Stimulated activated CD4-positive, alpha-beta T cell treated with anti-CD3 and anti-CD28 coated beads, Interleukin-4, amount 100 ng/mL, for 4 hours (primary cell): ENCODE measurements around the gene PSENEN.

Experiments
- DNase-seq, 2 experiments: peaks; one replicate each; pipeline ENCODE4 v3.0.0-alpha.2; 2020

The PSENEN gene

DNA sequence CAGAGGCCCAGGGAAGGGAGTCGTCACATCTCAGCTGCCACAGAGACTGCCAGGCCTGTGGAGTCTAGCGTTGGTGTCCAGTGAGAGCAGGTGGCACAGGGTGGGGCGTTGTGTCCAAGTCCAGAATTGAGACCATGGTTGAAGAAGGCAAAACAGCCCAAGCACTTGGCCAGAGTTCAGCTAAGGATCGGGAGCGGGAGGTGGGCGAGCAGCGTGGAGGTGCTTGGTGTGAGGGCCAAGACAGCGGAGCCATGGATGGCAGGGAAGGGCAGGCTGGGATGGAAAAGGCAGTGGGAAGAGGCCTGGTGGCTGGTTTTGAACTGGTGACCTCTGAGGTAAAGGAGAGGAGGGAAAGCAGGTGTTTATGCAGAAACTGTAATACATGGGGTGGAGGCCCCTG is 11.2 kb upstream of the PSENEN start:
- DNase-seq, result no peak

DNA sequence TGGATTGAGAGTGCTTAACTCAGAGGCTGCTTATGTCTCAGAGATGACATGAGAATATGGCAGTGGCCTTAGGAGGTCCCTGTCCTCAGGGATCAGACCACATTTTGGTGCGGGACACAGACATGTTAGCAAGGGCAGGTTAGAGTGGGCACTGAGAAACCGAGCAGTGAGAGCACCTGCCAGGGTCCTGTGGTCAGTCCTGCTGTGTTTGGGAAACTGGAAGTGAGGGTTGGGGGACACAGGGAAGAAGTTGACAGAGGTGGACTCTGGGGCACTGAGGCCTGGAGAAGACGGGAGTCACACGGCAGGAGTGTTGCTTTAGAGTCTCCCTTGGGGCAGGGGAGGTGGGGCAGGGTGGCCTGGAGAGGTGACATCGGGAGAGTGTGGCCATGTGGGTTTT is 10.6 kb upstream of the PSENEN start:
- DNase-seq, result no peak

GRCh38 chr19:35736913-35737886 is 8.3 kb upstream of the PSENEN start:
- DNase-seq, result no peak

DNA sequence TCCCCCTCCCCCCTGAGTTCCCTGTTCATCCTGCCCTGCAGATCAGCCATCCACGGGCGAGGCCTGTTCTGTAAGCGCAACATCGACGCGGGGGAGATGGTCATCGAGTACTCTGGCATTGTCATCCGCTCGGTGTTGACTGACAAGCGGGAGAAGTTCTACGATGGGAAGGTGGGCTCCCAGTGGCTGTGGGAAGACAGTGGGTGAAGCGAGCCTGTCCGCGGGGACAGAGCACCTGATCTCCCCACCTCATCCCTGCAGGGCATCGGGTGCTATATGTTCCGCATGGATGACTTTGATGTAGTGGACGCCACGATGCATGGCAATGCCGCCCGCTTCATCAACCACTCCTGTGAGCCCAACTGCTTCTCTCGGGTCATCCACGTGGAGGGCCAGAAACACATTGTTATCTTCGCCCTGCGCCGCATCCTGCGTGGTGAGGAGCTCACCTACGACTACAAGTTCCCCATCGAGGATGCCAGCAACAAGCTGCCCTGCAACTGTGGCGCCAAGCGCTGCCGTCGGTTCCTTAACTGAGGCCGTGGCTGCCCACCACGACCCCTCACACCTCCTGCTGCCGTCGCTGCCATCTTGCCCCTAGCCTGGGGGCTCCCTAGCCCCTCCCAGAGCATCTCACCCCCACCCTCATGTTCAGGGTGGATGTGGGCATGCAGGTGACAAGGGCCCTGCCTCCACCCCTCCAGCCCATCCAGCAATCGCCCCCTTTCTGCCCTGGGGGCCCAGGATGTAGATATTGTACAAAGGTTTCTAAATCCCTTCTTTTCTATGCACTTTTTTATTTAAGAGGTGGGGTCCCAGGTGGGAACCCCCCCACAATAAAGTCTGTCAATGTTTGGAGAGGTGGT is 7.2 kb upstream of the PSENEN start:
- no peak for DNase-seq

- DNase-seq, result no peak
Observed at GRCh38 chr19:35738887-35739229, 6.6 kb upstream of the PSENEN start.

DNA sequence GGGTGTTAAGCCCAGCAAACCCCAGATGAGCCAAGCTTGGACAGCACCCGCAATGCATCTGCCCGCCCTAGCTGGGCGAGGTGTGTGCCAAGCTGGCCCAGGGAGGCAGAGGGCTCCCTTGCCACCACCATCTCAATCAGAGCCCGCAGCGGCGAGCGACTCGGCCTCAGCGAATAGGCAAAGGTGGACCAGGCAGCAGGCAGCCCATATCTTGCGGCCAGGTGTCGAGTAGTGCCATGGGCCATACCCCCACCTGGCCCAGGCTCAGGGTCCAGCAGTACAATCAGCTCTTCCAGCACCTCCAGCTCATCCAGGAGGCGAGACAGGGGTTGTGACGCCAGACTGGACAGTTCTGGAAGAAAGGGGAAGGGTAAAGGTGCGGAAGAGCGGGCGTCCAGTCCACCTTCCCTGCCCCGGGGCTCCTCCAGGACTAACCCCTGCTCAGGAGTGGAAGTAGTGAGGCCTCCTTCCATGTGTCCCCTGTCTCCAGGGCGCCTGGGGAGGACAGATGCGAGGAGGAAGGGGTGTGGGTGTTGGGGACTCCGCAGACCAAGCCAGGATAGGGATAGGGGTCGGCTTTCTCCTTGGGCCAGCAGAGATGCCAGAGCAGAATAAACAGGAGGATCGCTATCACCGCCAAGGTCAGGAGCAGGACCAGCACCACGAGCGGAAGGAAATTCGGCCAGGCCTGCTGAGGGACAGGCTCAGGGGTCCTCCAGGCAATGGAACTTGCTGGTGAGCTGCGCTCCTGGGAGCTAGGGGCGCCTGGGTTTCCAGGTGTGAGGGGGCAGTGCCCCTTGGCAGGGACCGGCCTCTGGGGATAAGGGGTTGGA is 6.0 kb upstream of the PSENEN start:
- DNase-seq, result no peak

- no peak for DNase-seq
Observed at GRCh38 chr19:35740108-35740422, 5.4 kb upstream of the PSENEN start.

- DNase-seq, result peak; percentile 93
Observed at GRCh38 chr19:35740423-35741202, 4.8 kb upstream of the PSENEN start.

- no peak for DNase-seq
Observed at GRCh38 chr19:35741203-35741515, 4.3 kb upstream of the PSENEN start.

GRCh38 chr19:35742121-35742724 is 3.2 kb upstream of the PSENEN start, which contains the start of gene IGFLR1:
Gene IGFLR1 (minus strand): TSS chr19:35742452. CDS start chr19:35741180, 1,272 bp downstream.
- DNase-seq, result peak; percentile 51 to 76

DNA sequence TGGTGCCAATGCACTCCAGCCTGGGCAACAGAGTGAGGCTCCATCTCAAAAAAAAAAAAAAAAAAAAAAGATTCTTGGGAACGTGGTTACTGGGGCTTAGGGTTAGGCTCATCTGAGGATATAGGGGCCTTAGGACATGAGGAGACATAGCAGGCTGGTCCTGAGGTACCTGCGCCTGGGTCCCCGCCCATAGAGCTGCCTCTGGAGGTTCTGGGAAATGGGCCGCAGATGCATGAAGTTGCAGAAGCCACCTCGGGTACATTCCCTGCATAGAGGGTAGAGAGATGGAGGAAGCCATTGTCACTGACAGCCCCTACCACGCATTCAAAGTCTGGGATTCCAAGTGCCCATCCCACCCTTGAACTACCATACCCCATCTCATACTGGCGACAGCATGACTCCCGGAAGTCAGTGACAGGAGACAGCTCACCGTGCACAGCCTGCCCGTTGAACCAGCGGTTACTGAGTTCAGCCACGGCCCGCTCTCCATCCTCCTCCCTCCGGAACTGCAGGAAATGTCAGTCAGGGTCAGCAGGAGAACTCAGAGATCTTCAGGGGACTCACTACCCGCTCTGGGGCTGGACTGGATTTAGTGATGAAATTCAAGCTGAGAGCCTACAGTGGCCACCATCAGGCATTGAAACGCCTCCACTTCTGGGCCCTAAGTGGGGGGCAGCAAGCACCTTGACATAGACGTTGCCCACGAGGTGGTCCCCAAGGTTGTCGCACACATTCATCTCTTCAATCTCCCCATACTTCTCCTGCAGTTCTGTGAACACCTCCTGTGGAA is 1.6 kb upstream of the PSENEN start:
- no peak for DNase-seq

- DNase-seq, result peak; percentile 85 to 94
Observed at GRCh38 chr19:35744430-35745327, 772 bp upstream of the PSENEN start.

GRCh38 chr19:35746087-35746462 is 624 bp downstream of the PSENEN start:
- no peak for DNase-seq

DNA sequence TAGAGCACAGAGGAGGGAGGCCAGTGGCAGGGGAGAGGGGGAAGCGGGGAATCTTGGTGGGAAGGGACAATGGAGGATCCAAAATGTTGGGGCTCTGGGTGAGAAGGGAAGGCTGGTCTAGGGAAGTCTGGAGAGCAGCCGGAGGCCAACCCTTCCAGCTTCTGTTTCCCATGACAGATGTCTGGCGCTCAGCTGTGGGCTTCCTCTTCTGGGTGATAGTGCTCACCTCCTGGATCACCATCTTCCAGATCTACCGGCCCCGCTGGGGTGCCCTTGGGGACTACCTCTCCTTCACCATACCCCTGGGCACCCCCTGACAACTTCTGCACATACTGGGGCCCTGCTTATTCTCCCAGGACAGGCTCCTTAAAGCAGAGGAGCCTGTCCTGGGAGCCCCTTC is 1.1 kb downstream of the PSENEN start:
- no peak for DNase-seq

- peak; percentile 96 to 99 for DNase-seq
Observed at GRCh38 chr19:35748106-35749020, 2.9 kb downstream of the PSENEN start, which contains the start of gene LIN37. Gene LIN37 (plus strand): TSS chr19:35748576. CDS start chr19:35748725, 149 bp downstream.

GRCh38 chr19:35750167-35750566 is 4.7 kb downstream of the PSENEN start:
- no peak for DNase-seq

DNA sequence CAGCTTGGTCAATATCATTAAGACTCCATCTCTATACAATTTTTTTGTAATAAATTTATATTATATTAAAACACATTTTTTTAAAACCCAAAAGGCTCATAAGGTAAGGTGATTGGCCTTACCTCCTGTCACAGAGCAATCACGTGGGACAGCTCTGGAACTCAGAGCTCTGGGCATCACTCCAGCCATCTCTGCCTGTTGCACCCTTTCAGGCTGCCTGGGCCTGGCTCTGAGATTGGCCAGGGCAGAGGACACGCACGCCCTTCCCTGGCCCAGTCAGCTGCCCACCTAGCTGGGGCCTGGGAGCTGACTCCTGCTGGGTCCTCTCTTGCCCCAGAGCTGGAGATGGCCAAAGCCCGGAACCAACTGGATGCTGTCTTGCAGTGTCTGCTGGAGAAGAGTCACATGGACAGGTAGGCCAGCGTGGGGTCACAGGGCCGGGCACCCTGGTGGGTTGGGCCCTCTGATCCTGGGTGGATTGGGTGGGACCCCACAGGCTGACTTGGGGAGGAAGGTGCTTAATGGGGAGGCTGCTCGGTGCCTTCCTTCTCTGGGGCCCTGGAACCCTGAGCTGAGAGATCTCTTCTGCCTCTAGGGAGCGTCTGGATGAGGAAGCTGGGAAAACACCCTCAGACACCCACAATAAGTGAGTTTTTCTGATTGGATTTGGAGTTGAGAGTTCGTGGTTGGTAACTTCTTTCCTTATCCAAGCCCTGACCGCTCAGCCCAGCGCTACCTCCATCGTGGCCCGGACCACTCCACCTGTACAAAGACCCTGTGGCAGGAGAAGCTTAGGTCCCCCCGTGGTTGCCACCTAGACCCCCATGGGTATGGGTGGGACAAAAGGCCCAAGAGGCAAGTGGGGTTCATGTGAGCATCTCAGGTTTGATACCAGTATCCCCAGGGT is 6.6 kb downstream of the PSENEN start:
- no peak for DNase-seq
